ENCODE measurements around the gene GSN. TPM values are rescaled to one million over a fixed set of nuclear protein-coding genes. Genes with fewer than 3 reads are reported as not detected.

The GSN gene
- total RNA-seq, 2 experiments from 2014 or later, result 3.2 to 8.0 TPM

- H3K27ac Mint-ChIP-seq, result peak overlapping the region; percentile 84
- no peaks in the 10 kb centered on the region for H3K9me3 Mint-ChIP-seq (ENCODE audit: low read depth)
- DNase-seq (no peak), ATAC-seq (no peak)
- peaks cover 69% of the 10 kb centered on the region for H3K4me1 Mint-ChIP-seq
- no peaks in the 10 kb centered on the region for H3K27me3 Mint-ChIP-seq
- H3K4me3 Mint-ChIP-seq, result peak overlapping the region; percentile 79
- H3K36me3 Mint-ChIP-seq, result peaks cover 31% of the 10 kb centered on the region
- CTCF ChIA-PET, result interaction anchor here (1.0 to 6.5 kb wide), 5 partner anchors 12 to 48 kb away, joined by 3 to 49 read pairs (median 4); no protein-coding TSS in a partner anchor
These were observed 99.6 kb downstream of the GSN start for GRCh38 chr9:121367306-121368137.

- CTCF ChIA-PET, result interaction anchor here (1.4 to 6.5 kb wide), 3 partner anchors 29 to 48 kb away, joined by 4 to 49 read pairs (median 5); no protein-coding TSS in a partner anchor
- Mint-ChIP-seq H3K27ac (peak overlapping the region; percentile 84), H3K4me3 (peak overlapping the region; percentile 79), H3K27me3 (no peaks in the 10 kb centered on the region), H3K36me3 (peaks cover 30% of the 10 kb centered on the region), H3K9me3 (ENCODE audit: low read depth) (no peaks in the 10 kb centered on the region), H3K4me1 (peaks cover 69% of the 10 kb centered on the region)
- ATAC-seq, result no peak
- DNase-seq, result no peak
These were observed 100.2 kb downstream of the GSN start for GRCh38 chr9:121368138-121368522.

- peaks cover 30% of the 10 kb centered on the region for H3K36me3 Mint-ChIP-seq
- H3K27me3 Mint-ChIP-seq, result no peaks in the 10 kb centered on the region
- CTCF ChIA-PET, result interaction anchor here (0.8 to 1.9 kb wide), 7 partner anchors 10 to 90 kb away, joined by 3 to 15 read pairs (median 4); no protein-coding TSS in a partner anchor
- peaks cover 71% of the 10 kb centered on the region for H3K4me1 Mint-ChIP-seq
- DNase-seq (peak; percentile 55), ATAC-seq (no peak)
- H3K4me3 Mint-ChIP-seq, result peak overlapping the region; percentile 79
- H3K27ac Mint-ChIP-seq, result peak overlapping the region; percentile 90
- H3K9me3 Mint-ChIP-seq (ENCODE audit: low read depth), result no peaks in the 10 kb centered on the region
These were observed 100.8 kb downstream of the GSN start for GRCh38 chr9:121368745-121369144.

GRCh38 chr9:121369595-121370265 is 101.8 kb downstream of the GSN start, which contains the start of gene STOM:
STOM (minus strand) TSS chr9:121370250; CDS start chr9:121370187, 63 bp downstream.
- H3K4me3 Mint-ChIP-seq, result peak within 1 kb of the TSS; percentile 79
- CTCF ChIA-PET, result interaction anchor here (0.8 to 1.9 kb wide), 6 partner anchors 11 to 91 kb away, joined by 3 to 15 read pairs (median 4); no protein-coding TSS in a partner anchor
- ATAC-seq (peak; percentile 72), DNase-seq (peak; percentile 85)
- peak within 1 kb of the TSS; percentile 90 for H3K27ac Mint-ChIP-seq
- no peaks in the 10 kb centered on the region for H3K9me3 Mint-ChIP-seq (ENCODE audit: low read depth)
- H3K27me3 Mint-ChIP-seq, result no peaks in the 10 kb centered on the region
- H3K4me1 Mint-ChIP-seq, result peaks cover 62% of the 10 kb centered on the region
- H3K36me3 Mint-ChIP-seq, result peaks cover 30% of the 10 kb centered on the region

- H3K4me1 Mint-ChIP-seq, result peaks cover 47% of the 10 kb centered on the region
- DNase-seq (no peak), ATAC-seq (no peak)
- no peaks in the 10 kb centered on the region for H3K9me3 Mint-ChIP-seq (ENCODE audit: low read depth)
- peaks cover 16% of the 10 kb centered on the region for H3K36me3 Mint-ChIP-seq
- CTCF ChIA-PET, result interaction anchor here (0.9 to 12.4 kb wide), 5 partner anchors 10 to 52 kb away, joined by 3 to 221 read pairs (median 3); no protein-coding TSS in a partner anchor
- H3K27me3 Mint-ChIP-seq, result no peaks in the 10 kb centered on the region
- no peak overlapping the region for H3K27ac Mint-ChIP-seq
- H3K4me3 Mint-ChIP-seq, result peak overlapping the region; percentile 7
These were observed 103.6 kb downstream of the GSN start for GRCh38 chr9:121371495-121372061.

GRCh38 chr9:121372239-121373010 is 104.5 kb downstream of the GSN start:
- ATAC-seq (no peak), DNase-seq (no peak)
- H3K4me1 Mint-ChIP-seq, result peaks cover 39% of the 10 kb centered on the region
- CTCF ChIA-PET, result interaction anchor here (0.8 to 12.4 kb wide), 7 partner anchors 8 to 53 kb away, joined by 3 to 221 read pairs (median 3); no protein-coding TSS in a partner anchor
- H3K27ac Mint-ChIP-seq, result no peak overlapping the region
- no peaks in the 10 kb centered on the region for H3K27me3 Mint-ChIP-seq
- H3K9me3 Mint-ChIP-seq (ENCODE audit: low read depth), result no peaks in the 10 kb centered on the region
- no peak overlapping the region for H3K4me3 Mint-ChIP-seq
- H3K36me3 Mint-ChIP-seq, result peaks cover 13% of the 10 kb centered on the region

- Mint-ChIP-seq H3K27me3 (peaks cover 3% of the 10 kb centered on the region), H3K4me1 (peaks cover 32% of the 10 kb centered on the region), H3K36me3 (peaks cover 12% of the 10 kb centered on the region), H3K27ac (no peak overlapping the region), H3K9me3 (ENCODE audit: low read depth) (peaks cover 4% of the 10 kb centered on the region), H3K4me3 (no peak overlapping the region)
- no peak for ATAC-seq
- DNase-seq, result no peak
- CTCF ChIA-PET, result interaction anchor here (0.8 to 12.4 kb wide), 4 partner anchors 9 to 53 kb away, joined by 3 to 221 read pairs (median 5); no protein-coding TSS in a partner anchor
These were observed 105.2 kb downstream of the GSN start for GRCh38 chr9:121373011-121373729.

- no peak overlapping the region for H3K4me3 Mint-ChIP-seq
- H3K4me1 Mint-ChIP-seq, result peaks cover 21% of the 10 kb centered on the region
- ATAC-seq (no peak), DNase-seq (no peak)
- H3K27ac Mint-ChIP-seq, result no peak overlapping the region
- H3K9me3 Mint-ChIP-seq (ENCODE audit: low read depth), result peaks cover 7% of the 10 kb centered on the region
- peaks cover 10% of the 10 kb centered on the region for H3K36me3 Mint-ChIP-seq
- CTCF ChIA-PET, result interaction anchor here (0.6 to 12.4 kb wide), 12 partner anchors 9 to 163 kb away, joined by 3 to 221 read pairs (median 6); no protein-coding TSS in a partner anchor
- H3K27me3 Mint-ChIP-seq, result peaks cover 3% of the 10 kb centered on the region
These were observed 108.4 kb downstream of the GSN start for GRCh38 chr9:121376214-121376830.

- H3K27ac Mint-ChIP-seq, result no peak overlapping the region
- no peak for ATAC-seq
- CTCF ChIA-PET, result interaction anchor here (0.9 to 12.4 kb wide), 3 partner anchors 19 to 68 kb away, joined by 3 to 221 read pairs (median 7); no protein-coding TSS in a partner anchor
These were observed 112.9 kb downstream of the GSN start for GRCh38 chr9:121380846-121381245.

More at GRCh38 chr9:121380846-121381245, 112.9 kb downstream of the GSN start:
- Mint-ChIP-seq H3K27me3 (peaks cover 3% of the 10 kb centered on the region), H3K4me3 (no peak overlapping the region), H3K9me3 (ENCODE audit: low read depth) (peaks cover 7% of the 10 kb centered on the region), H3K4me1 (no peaks in the 10 kb centered on the region), H3K36me3 (peaks cover 10% of the 10 kb centered on the region)
- DNase-seq, result no peak

All from activated CD8-positive, alpha-beta memory T cell treated with anti-CD3 and anti-CD28 coated beads, Interleukin-2, amount 10 ng/mL, durations not matched to agents 7 days and 5 days (primary cell).